CD4-positive, alpha-beta T cell treated with Interleukin-15 for 1 hour (primary cell): Measurements from ENCODE around the gene LIM2.

Source experiments
- DNase-seq: peaks from one replicate; pipeline ENCODE4 v3.0.0-alpha.2; 2020

The LIM2 gene

GRCh38 chr19:51338563-51339312, 49.0 kb downstream of the LIM2 start:
- DNase-seq, result peak; percentile 82

- no peak for DNase-seq
Observed at GRCh38 chr19:51337861-51338562, 49.8 kb downstream of the LIM2 start.

- DNase-seq, result no peak
Observed at GRCh38 chr19:51337141-51337860, 50.5 kb downstream of the LIM2 start.

- no peak for DNase-seq
Observed at GRCh38 chr19:51333836-51334460, 53.8 kb downstream of the LIM2 start.

GRCh38 chr19:51331716-51332115, 56.1 kb downstream of the LIM2 start:
- DNase-seq, result no peak

- DNase-seq, result no peak
Observed at GRCh38 chr19:51331193-51331592, 56.6 kb downstream of the LIM2 start.

- no peak for DNase-seq
Observed at GRCh38 chr19:51330366-51330765, 57.4 kb downstream of the LIM2 start.
